SK-N-SH (cell line): ENCODE data around the gene ANO10. TPM values are rescaled to one million over a fixed set of nuclear protein-coding genes. Genes with fewer than 3 reads are reported as not detected.

Experiments used
- CTCF ChIA-PET: fragments of 300-600, 350-600 bp; formaldehyde crosslinking; extraction: SDS; loops from one replicate; lab custom pipeline; 2021; lab: Yijun Ruan, JAX
- POLR2A ChIA-PET: fragments of 350-600 bp; sonication (Branson Sonifier 250); formaldehyde crosslinking; extraction: SDS; loops from one replicate; lab custom pipeline; 2020; ENCODE audit warnings: antibody characterized with exemption, inconsistent platforms; lab: Yijun Ruan, JAX
- DNase-seq: peaks from one replicate; pipeline ENCODE4 v3.0.0; 2012
- H2AFZ ChIP-seq: fragments of 200-600 bp; sonication (generic); 2 replicates; pipeline ENCODE4 v1.8.1; 2016; ENCODE audit warnings: antibody characterized with exemption, mild to moderate bottlenecking, low read depth
- H3F3A ChIP-seq: fragments of 200-600 bp; sonication (generic); replicated peaks from 2 replicates; pipeline ENCODE3; 2016; ENCODE audit warnings: antibody characterized with exemption, mild to moderate bottlenecking; ENCODE audit not compliant: insufficient read depth
- H3K27ac ChIP-seq, 2 experiments: fragments of 200-500 bp in 1 of 2; fragments of 200-600 bp in 1 of 2; sonication (Bioruptor generic) in 1 of 2; sonication (generic), shearing (Covaris generic) in 1 of 2; 2 replicates each; pipeline versions ENCODE4 v1.5.1 to v1.6.1; 2014 to 2016; ENCODE audit warnings: low read depth in 2 of 2, inconsistent platforms in 1 of 2, low read length in 1 of 2, mild to moderate bottlenecking in 1 of 2, mixed read lengths in 1 of 2
- H3K27me3 ChIP-seq: fragments of 200-600 bp; sonication (generic), shearing (Covaris generic); 2 replicates; pipeline ENCODE4 v1.6.1; 2016; ENCODE audit warnings: mixed run types; ENCODE audit not compliant: insufficient read depth
- H3K36me3 ChIP-seq, 2 experiments: fragments of 200-500 bp in 1 of 2; fragments of 200-600 bp in 1 of 2; sonication (Bioruptor generic) in 1 of 2; sonication (generic) in 1 of 2; replicated peaks in 1 of 2; 2 replicates each; pipeline versions ENCODE3 to v1.5.1; 2014 to 2016; ENCODE audit warnings: low read length in 1 of 2, mild to moderate bottlenecking in 1 of 2; ENCODE audit not compliant: insufficient read depth in 2 of 2, control insufficient read depth in 1 of 2
- H3K4me1 ChIP-seq, 2 experiments: fragments of 200-500 bp in 1 of 2; fragments of 200-600 bp in 1 of 2; sonication (Bioruptor generic) in 1 of 2; sonication (generic), shearing (Covaris generic) in 1 of 2; 2 replicates each; pipeline versions ENCODE4 v1.5.1 to v1.6.1; 2014 to 2016; ENCODE audit warnings: low read depth in 1 of 2, low read length in 1 of 2, mixed run types in 1 of 2; ENCODE audit not compliant: insufficient read depth in 2 of 2, control insufficient read depth in 1 of 2
- H3K4me2 ChIP-seq: fragments of 200-600 bp; sonication (generic), shearing (Covaris generic); 2 replicates; pipeline ENCODE4 v1.6.1; 2017; ENCODE audit warnings: mixed run types
- H3K4me3 ChIP-seq, 2 experiments: fragments of 200-500 bp in 1 of 2; fragments of 200-600 bp in 1 of 2; sonication (Bioruptor generic) in 1 of 2; sonication (generic), shearing (Covaris generic) in 1 of 2; 2 replicates each; pipeline versions ENCODE4 v1.5.1 to v1.8.1; 2014 to 2016; ENCODE audit warnings: low read depth in 2 of 2, inconsistent platforms in 1 of 2, low read length in 1 of 2, mild to moderate bottlenecking in 1 of 2, mixed read lengths in 1 of 2, moderate library complexity in 1 of 2
- H3K79me2 ChIP-seq: fragments of 200-600 bp; sonication (generic); 2 replicates; pipeline ENCODE4 v1.8.1; 2017; ENCODE audit warnings: mild to moderate bottlenecking; ENCODE audit not compliant: insufficient read depth
- H3K9ac ChIP-seq: fragments of 200-600 bp; sonication (generic); 2 replicates; pipeline ENCODE4 v1.6.1; 2017; ENCODE audit warnings: mixed run types
- H3K9me2 ChIP-seq: fragments of 200-600 bp; sonication (generic); 2 replicates; pipeline ENCODE4 v1.6.1; 2017; ENCODE audit warnings: mixed run types
- H3K9me3 ChIP-seq: fragments of 200-600 bp; sonication (generic); 2 replicates; pipeline ENCODE4 v1.6.1; 2017; ENCODE audit warnings: mixed run types, mild to moderate bottlenecking, moderate library complexity
- H4K20me1 ChIP-seq: fragments of 200-600 bp; sonication (generic); 2 replicates; pipeline ENCODE4 v1.6.1; 2017; ENCODE audit warnings: mild to moderate bottlenecking, mixed run types; ENCODE audit not compliant: insufficient read depth
- ELF1 ChIP-seq: IDR thresholded peaks from 2 replicates; pipeline ENCODE4 v1.4.0; 2012
- EP300 ChIP-seq, 2 experiments: IDR thresholded peaks; 2 replicates each; pipeline versions ENCODE4 v1.4.0 to v1.6.1; 2012; ENCODE audit warnings: borderline replicate concordance in 1 of 2, low read depth in 1 of 2, low read length in 1 of 2
- FOXJ3 ChIP-seq: sonication (generic); formaldehyde crosslinking; IDR thresholded peaks from 2 replicates; pipeline ENCODE4 v1.5.1; 2020; ENCODE audit warnings: mild to moderate bottlenecking, missing genetic modification reagents
- MAX ChIP-seq: IDR thresholded peaks from 2 replicates; pipeline ENCODE4 v1.4.0; 2012; ENCODE audit warnings: low read depth
- MXI1 ChIP-seq: IDR thresholded peaks from 2 replicates; pipeline ENCODE4 v1.6.1; 2012; ENCODE audit warnings: mild to moderate bottlenecking, low read depth, low read length, improper control_type of control experiment
- NFIC ChIP-seq: IDR thresholded peaks from 2 replicates; pipeline ENCODE4 v1.4.0; 2012; ENCODE audit warnings: borderline replicate concordance
- POLR2AphosphoS5 ChIP-seq: IDR thresholded peaks from 2 replicates; pipeline ENCODE4 v1.6.1; 2012; ENCODE audit warnings: low read depth, low read length
- RAD21 ChIP-seq: IDR thresholded peaks from 2 replicates; pipeline ENCODE4 v1.6.1; 2012; ENCODE audit warnings: mild to moderate bottlenecking, low read length
- RCOR1 ChIP-seq: fragments of 150-350 bp; IDR thresholded peaks from 2 replicates; pipeline ENCODE4 v1.6.1; 2017; ENCODE audit warnings: antibody characterized with exemption, low read length
- REST ChIP-seq: IDR thresholded peaks from 2 replicates; pipeline ENCODE4 v1.6.1; 2012; ENCODE audit warnings: mild to moderate bottlenecking, low read depth, low read length, moderate library complexity
- RFX5 ChIP-seq: IDR thresholded peaks from 2 replicates; pipeline ENCODE4 v1.6.1; 2012; ENCODE audit warnings: mild to moderate bottlenecking, improper control_type of control experiment, low read length
- RXRA ChIP-seq: IDR thresholded peaks from 2 replicates; pipeline ENCODE4 v1.4.0; 2012; ENCODE audit warnings: low read depth, mild to moderate bottlenecking, borderline replicate concordance
- TAF1 ChIP-seq: IDR thresholded peaks from 2 replicates; pipeline ENCODE4 v1.6.1; 2012; ENCODE audit warnings: low read depth, mild to moderate bottlenecking, low read length, moderate library complexity, borderline replicate concordance
- TEAD4 ChIP-seq: IDR thresholded peaks from 2 replicates; pipeline ENCODE4 v1.4.0; 2012; ENCODE audit warnings: mild to moderate bottlenecking, borderline replicate concordance; ENCODE audit not compliant: insufficient read depth
- YY1 ChIP-seq: IDR thresholded peaks from 2 replicates; pipeline ENCODE4 v1.4.0; 2012; ENCODE audit warnings: low read depth, mild to moderate bottlenecking
- WGBS: methylation state at CpG from one replicate; pipeline ENCODE4 v1.1.6; 2017; ENCODE audit warnings: low lambda C conversion rate; 5-methylcytosine and 5-hydroxymethylcytosine counted together
- polyA plus RNA-seq, 3 experiments: library from polyadenylated mRNA; depleted of rRNA; stranded (reverse); fragments of >200 nt; gene quantifications; 2 replicates each; pipeline ENCODE4 v1.2.3, GENCODE V29; 2012
- TF ChIP-seq, protein P1 (sequence below): IDR thresholded peaks from 2 replicates; pipeline ENCODE4 v1.4.0; 2012; ENCODE audit warnings: low read depth, borderline replicate concordance

ANO10 gene
- polyA plus RNA-seq, 1 of the 3 experiments (the other 2 are of a cell fraction) = 16.8 TPM

DNA sequence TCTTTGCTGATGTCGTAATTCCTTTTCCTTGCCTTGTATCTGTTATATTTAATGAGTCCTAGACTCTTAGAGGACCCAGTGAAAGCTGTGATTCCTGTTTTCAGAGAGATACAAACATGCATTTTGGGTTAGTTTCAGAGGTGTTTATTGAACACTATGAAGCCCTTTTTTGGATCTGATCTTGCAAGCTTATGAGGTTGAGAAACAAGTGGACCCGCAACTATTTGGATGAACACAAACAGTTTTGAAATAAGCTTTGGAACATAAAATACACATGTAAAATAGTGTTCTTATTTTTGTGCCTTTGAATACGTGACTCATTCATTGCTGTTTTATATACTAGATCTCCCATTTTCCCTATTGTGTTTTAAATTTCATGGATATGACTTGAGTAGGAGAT lies 302.0 kb downstream of the ANO10 start:
- no peaks in the 10 kb centered on the region for H4K20me1 ChIP-seq
- no peak for DNase-seq
- WGBS = 97% methylated on average over 3 of the region's 3 CpGs
- TF ChIP-seq NFIC = no peak
- TF ChIP-seq FOXJ3 (CRISPR knock-in tag) = no peak
- TF ChIP-seq RCOR1 = no peak
- no peak for TF ChIP-seq TEAD4
- TF ChIP-seq ELF1 = no peak
- TF ChIP-seq POLR2AphosphoS5 = no peak
- no peak for TF ChIP-seq YY1
- no peak for TF ChIP-seq REST
- no peak for TF ChIP-seq MXI1
- no peak for TF ChIP-seq MAX
- TF ChIP-seq TAF1 = no peak
- TF ChIP-seq EP300 (IDR thresholded peaks at IDR 0.05; ENCODE audit: borderline replicate concordance in 1 of 2, low read depth in 1 of 2, low read length in 1 of 2) = no peak
- CTCF ChIA-PET = no interaction called here
- POLR2A ChIA-PET = no interaction called here
- peaks cover 0 to 5% of the 10 kb centered on the region in 2 experiments for H3K36me3 ChIP-seq
- no peaks in the 10 kb centered on the region; a peak in 1 of 4 replicates for H3K4me1 ChIP-seq
- H3K27me3 ChIP-seq = no peaks in the 10 kb centered on the region
- no peaks in the 10 kb centered on the region for H3F3A ChIP-seq
- H3K9me3 ChIP-seq = no peaks in the 10 kb centered on the region
- no peak overlapping the region for H3K27ac ChIP-seq
- H3K9me2 ChIP-seq = no peaks in the 10 kb centered on the region
- H2AFZ ChIP-seq = no peak overlapping the region
- no peak overlapping the region for H3K4me3 ChIP-seq
- peaks cover 20% of the 10 kb centered on the region for H3K79me2 ChIP-seq
- H3K9ac ChIP-seq = no peak overlapping the region
- H3K4me2 ChIP-seq = no peak overlapping the region

DNA sequence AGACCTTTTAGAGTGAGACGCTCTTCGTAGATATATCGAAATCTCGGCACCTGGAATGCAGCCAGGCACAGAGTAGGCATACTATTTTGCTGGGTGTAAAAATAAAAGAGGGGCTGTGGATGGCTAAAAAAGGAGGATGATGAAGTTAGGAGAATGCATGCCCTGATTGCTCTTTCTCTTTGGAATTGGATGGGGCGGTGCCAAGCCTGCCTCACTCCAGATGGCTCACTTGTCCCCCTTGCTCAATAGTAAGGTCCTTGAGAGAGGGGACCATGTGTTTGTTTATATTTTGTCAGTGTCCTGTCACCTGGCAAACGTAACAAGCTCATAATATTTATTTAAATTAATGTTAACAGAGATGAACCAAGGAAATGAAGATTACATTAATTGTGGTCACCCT lies 302.4 kb downstream of the ANO10 start:
- Histone ChIP-seq H3K9me3 (no peaks in the 10 kb centered on the region), H3K79me2 (peaks cover 17% of the 10 kb centered on the region; the same call in 1 of the 2 replicates), H3K9me2 (no peaks in the 10 kb centered on the region), H4K20me1 (no peaks in the 10 kb centered on the region), H3K9ac (no peak overlapping the region), H3K4me1 (no peaks in the 10 kb centered on the region; a peak in 1 of 4 replicates), H2AFZ (no peak overlapping the region), H3K36me3 (peaks cover 0 to 5% of the 10 kb centered on the region in 2 experiments), H3K27ac (no peak overlapping the region), H3K4me3 (no peak overlapping the region), H3F3A (no peaks in the 10 kb centered on the region), H3K4me2 (no peak overlapping the region)
- WGBS = 97% methylated on average over 6 of the region's 6 CpGs
- CTCF ChIA-PET = no interaction called here
- TF ChIP-seq TEAD4 (no peak), MAX (no peak), TAF1 (no peak), RFX5 (no peak), RAD21 (no peak), RXRA (no peak)
- TF ChIP-seq, protein P1, sequence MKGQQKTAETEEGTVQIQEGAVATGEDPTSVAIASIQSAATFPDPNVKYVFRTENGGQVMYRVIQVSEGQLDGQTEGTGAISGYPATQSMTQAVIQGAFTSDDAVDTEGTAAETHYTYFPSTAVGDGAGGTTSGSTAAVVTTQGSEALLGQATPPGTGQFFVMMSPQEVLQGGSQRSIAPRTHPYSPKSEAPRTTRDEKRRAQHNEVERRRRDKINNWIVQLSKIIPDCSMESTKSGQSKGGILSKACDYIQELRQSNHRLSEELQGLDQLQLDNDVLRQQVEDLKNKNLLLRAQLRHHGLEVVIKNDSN = no peak
- TF ChIP-seq, all 33 proteins: peak for 0
- POLR2A ChIA-PET = no interaction called here
- no peaks in the 10 kb centered on the region for H3K27me3 ChIP-seq
- no peak for DNase-seq
